NCI-H748 (cell line): ENCODE results near the gene FBP1.

Experiments
- DNase-seq: peaks from one replicate; lab custom pipeline; 2025; ENCODE audit not compliant: unreplicated experiment; lab: John Stamatoyannopoulos, UW

FBP1 gene

DNA sequence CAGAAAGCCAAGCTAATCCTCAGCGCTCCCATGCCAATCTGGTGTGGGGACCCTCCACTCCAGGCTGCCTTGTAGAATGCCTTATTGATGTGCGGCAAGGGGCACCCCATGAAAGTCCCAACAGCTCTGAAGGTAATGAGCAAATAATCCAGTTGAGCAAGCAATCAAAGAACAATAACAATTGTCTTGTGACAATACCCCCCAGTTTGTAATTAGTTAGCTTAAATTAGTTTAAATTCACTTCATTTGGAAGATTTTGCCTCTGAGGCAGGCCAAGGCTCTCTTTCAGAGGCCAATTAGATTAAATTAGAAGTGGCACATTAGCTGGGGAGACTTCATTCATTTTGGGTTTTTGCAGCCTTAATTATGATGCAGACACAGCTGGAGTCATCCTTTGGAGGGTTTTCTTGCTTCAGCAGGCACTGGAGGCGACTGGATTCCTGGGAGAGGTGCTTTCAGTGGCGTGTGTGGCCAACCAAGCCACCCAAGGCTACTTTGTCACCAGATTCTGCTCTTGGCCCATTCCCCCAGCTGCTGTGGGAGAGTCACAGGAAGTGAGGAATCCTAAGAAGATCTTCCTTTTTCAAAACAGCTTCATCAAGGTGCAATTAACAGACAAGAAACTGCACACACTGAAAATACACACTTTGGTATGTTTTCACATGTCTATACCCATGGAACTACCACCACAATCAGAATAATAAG is 17.9 kb upstream of the FBP1 start:
- no peak for DNase-seq

DNA sequence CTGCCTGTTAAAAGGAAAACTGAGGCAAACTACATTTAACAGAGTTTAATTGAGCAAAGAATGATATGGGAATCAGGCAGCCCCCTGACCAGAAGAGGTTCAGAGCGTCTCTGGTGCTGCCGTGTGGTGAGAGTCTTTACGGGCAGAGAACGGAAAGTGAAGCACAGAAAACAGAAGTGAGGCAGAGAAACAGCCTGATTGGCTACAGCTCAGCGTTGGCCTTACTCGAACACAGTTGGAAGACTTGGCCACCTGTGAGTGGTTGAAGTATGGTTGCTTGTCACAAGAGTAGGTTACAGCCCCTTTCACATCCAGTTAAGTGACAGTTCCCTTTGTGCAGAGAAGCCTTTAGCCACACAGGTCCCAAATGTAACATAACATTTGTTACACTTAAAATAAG is 16.9 kb upstream of the FBP1 start:
- DNase-seq = no peak

DNA sequence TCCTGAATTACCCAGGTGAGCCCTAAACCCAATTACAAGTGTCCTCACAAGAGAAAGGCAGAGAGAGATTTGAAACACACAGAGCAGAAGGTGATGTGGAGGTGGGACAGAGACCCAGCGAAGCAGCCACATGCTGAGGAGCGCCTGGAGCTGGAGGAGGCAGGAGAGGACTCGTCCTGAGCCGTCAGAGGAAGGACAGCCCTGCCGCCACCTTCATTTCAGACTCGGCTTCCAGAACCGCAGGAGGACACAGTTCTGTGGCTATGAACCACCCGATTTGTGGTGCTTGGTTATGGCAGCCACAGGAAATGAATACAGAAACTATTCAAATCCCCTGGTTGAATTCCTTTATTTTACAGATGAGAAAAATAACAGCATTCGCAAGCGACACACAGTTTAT is 16.4 kb upstream of the FBP1 start:
- DNase-seq = no peak

DNA sequence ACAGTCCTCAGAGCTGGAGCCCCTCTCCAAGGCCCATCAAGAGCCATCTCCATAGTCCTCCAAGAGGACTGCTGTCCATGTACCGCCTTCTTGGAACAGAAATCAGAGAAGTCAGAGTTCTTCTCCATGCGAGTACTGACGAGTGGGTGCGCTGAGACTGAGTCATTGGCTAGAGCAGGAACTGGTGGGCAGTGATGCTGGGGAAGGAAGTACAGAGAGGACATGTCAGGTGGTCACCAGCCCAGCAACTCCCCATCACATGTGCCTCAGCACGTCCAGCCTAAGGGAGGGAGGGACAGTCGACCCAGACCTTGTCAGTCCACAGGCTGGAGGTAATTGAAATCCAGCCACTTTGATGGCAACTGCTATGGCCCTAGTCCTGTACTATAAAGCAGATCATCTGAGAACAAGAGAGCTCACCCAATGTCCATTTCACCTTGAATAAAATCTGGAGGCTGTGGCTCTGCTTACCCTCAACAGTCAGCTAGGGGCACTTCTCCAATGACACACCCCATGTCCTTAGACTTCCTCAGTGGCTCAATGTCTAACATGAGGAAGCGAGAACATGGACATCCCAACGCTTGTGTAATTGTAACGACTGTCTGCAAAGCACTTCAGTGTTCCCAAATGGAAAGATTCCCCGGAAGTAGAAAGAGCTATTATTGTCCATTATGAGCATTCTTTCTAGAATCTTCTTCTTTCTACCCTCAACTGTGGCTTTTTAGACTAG is 15.0 kb upstream of the FBP1 start:
- no peak for DNase-seq

DNA sequence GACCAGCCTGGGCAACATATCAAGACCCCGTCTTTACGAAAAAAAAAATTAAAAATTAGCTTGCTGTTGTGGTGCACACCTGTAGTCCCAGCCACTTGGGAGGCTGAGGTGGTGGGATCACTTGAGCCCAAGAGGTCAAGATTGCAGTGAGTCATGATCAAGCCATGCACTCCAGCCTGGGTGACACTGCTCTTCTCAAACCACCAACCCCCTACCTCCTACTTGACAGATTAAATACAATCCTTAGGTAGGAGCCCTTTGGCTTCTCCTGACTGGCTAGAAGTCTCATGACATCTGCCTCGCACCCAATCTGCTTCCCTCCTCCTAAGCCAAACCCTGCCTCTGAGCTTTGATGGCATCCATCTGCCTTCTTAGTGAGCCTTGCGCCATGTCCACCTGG is 11.6 kb upstream of the FBP1 start:
- DNase-seq = no peak

DNA sequence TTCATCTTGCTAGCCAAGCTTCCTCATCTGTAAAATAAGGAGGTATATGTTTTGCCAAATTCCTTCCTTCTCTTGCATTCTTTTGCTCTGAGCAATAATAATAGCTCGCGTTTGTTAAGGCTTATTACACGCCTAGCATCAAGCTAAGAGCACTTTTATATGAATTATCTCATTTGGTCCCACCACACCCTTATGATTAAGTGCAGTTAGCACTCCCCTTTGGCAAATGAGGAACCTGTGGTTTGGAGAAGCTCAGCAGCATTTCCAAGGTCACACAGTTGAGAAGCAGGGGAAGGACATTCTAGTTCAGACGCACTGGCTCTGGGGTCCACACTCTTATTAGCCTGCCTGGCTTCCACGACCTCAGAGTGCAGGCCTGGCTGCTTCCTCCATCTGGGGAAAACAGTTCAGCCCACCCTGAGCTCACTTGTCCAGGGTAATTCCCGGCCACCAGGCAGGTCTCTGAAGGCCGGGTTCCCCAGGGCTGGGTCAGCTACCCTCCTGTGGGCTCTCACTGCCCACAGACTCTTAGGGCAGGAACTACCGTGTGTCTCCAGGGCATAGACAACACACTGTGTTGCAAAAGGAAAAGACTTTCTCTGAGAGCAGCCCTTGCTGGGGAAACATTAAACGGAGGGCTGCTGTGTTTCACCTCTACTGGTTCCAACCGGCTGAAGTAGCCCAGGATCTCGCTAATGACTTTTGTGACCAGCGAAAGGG is 9.9 kb upstream of the FBP1 start:
- no peak for DNase-seq

DNA sequence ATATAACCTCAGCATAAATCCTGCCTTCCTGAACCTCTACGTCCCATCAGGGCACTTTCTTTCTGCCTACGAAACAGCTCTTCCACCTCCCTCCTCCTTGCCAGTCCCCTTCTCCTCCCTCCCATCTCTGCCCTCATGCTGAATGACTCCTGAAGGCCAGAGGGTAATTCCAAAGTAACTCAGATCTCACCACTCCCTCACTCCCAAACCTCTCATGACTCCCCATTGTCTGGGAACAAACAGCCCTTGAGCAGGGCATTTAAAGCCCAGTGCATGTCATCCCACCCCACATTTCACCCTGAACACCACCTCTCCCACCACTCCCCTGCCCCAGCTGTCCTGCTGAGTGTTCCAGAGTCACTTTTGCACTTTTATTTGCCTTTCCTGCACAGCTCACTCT is 8.9 kb upstream of the FBP1 start:
- DNase-seq = no peak

DNA sequence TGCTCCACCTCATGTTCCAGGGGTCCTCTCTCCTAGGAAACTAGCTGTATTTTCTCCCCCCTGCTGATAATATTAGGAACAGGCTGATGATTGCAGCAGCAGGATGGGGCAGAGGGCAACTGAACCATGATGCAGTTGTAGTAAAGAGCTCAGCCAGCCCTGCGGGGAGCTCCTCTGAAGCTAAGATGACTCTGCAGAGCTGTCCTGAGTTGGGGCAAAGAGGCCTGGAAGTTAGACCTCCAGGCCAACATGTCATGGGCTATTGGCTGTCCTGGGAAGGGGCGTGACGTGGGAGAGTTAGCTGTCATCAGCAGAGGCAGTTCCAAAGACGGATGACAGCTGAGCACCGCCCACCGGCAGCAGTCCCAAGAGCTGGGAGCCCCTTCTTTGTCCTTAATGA is 6.6 kb upstream of the FBP1 start:
- no peak for DNase-seq

DNA sequence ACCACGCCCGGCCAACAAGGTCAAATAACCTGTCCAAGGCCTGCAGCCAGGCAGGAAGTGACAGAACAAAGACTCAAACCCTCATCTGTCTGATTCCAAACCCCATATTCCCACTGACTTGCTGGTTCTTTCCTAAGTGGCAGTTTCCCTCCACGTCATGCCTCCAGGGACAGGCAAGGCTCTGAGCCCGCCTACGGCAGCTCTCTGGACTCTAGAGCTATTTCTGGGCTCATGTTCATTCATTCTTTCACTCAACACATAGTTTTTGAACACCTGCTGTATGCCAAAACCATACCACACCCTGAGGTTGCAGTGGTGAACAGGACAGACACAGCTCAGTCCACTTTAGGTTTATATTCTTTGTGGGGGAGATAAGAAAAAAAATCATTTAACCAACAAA is 5.2 kb upstream of the FBP1 start:
- no peak for DNase-seq

DNA sequence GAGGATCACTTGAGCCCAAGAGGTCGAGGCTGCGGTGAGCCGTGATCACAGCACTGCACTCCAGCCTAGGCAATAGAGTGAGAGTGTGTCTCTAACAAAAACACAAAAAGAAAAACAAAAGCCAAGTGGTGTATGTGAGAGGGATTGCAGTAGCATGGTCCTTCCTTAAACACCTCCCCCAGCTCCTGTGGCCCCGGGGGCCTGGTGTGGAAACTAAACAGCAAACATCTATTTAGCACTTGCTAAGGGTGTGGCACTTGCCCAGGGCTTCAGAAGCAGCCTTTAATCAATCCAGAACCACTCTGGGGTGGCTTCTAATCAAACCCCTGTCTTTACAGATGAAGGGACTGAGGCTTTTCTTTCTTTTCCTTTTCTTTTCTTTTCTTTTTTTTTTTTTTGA is 4.4 kb upstream of the FBP1 start:
- DNase-seq = no peak

DNA sequence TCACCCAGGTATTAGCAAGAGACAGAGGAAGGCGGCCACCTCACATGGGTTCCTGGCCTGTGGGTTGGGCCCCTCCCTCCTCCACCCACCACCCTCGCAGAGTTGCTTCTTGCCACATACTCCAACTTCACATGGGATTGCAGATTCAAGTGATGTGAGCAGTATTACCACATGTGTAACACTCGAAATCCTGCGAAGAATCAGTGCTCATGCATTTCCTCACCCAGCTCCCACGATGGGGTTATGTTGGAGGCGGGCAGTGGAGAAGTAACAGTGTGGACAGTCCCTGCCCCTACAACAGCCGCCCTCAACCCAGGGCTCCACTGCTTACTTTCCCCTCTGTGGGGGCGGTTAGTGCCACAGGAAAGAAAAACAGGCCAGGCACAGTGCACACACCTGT is 3.9 kb upstream of the FBP1 start:
- no peak for DNase-seq

DNA sequence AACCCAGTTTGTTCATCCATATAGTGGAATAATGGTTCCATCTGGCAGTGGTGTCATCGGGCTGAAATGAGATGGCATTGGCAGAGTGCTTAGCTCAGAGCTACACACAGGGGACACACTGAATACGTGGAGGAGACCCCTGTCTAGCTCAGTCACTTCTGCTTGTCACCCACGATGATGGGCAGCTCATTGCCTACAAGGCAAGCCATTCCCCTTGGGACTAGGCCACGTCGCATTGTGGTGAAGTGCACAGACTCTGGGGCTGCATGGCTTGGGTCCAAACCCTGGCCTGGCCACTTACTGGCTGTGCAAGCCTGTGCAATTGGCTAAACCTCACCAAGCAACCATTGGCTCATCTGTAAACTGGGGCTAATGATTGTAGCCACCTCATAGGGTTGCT is 3.2 kb upstream of the FBP1 start:
- no peak for DNase-seq

DNA sequence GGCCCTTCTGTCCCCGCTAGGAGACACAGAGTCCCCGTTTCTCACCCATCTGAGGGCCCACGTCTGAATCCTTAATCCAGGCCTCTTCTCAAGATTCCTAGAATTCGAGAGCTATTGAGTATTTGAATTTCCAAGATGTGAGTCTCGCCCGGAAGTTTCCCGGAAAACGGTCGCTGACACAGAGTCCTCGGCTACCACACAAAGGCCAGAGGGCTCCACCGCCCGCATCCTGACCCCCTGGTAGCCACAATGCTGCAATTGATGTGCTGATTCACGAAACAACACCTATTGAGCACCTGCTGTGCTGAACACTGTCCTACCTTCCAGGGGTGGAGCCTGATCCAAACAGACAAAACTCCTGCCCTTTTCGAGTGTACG is 670 bp upstream of the FBP1 start:
- DNase-seq = no peak

DNA sequence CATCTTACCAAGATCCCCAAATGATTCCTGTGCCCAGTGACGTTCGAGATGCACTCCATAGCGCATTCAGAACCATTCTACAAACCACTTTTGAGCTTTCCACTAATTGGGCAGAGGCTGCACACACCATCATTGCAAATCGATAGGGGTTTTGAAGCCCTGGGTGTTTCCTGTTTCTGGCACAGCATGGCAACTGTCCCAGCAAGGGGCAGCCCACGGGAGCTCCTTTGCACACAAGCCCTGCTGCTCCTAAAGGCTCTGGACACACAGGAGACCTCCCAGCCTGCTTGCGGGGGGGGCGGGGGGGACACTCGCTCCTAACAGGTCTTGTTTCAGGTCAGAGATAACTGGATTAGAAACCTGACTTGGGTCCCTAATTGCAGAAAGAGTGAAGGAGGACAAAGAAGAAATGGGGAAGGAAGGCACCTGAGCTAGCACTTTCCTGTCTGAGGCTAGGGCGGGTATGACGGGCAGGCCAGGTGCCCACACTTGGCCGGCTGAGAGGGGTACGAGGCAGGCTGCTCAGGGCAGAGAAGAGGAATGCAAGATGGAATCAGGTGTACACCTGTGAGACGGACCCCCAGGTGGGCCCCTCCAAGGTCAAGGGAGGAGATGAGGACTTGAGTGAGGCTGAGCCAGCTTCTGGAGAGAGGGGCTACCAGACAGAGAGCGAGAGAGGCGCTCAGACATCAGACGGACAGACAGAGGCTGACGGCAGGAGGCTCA is 820 bp downstream of the FBP1 start:
- DNase-seq = no peak

DNA sequence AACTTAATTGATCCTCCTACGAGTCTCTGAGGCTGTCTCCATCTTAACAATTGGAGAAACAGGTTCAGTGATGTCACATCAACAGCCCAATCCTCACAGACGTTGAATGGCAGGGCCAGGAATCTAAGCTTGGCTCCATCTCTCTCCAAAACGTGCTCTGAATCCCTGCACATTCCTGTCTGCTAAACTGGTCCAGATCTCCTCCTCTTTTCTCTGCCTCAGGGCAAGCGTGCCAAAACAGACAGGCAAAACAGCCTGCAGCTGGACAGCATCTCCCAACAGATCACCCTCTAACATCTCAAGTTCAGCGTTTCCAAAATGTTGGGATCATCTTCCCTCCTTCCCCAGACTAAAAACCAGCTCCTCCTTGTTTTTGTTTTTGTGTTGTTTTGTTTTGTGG is 6.6 kb downstream of the FBP1 start:
- no peak for DNase-seq

DNA sequence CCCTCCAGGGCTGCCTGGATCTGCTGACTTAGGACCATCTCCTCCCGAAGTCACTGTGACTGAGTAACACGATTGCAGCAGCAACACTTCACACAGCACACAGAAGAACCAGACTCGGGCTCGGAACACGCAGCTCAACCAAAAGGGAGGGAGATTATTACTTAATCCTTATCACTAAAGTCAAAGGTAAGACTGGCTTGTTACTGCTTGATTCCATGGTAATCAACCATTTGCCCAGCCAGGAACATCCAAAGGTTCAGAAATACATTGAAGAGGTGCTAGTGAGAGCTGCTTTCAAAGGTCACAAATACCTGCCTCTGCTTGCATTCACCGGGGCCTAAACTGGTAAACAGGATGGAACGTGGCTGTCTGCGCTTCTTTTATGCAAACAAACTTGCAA is 7.7 kb downstream of the FBP1 start:
- no peak for DNase-seq

DNA sequence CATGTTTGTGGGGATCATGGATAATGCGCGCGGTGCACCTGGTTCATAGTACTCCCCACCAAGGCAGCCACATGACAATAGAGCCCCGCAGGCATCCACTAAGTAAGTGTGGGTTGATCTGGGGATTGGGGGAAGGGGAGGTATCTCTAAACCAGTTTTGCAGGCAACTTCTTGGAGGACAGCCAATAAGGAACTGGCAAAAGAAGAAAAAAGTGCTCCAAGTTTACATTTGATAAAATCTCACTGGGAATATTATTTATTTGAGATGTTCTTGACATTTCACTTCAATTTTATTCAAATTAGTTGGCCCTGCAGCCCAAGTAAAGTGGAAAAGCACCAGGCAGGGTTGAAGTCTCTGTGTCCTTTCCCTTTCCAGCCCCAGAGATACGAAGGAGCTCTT is 8.5 kb downstream of the FBP1 start:
- no peak for DNase-seq

DNA sequence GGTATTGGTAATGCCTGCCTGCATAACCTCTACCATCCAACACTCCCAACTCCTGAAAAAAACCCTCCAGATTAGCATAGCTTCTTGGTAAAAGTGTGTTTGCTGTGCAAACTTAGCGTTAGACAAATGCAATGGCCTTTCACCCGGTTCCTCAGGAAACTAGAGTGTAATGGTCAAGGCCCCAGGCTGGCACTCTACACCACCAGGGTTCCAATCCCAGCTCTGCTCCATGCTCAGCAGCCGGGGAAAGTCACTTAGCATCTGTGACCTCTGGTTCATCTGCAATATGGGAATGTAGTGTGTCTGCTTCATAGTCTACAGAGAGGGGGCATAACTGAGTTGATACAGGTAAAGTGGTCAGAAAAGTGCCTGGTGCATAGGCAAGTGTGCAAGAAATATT is 9.0 kb downstream of the FBP1 start:
- no peak for DNase-seq

DNA sequence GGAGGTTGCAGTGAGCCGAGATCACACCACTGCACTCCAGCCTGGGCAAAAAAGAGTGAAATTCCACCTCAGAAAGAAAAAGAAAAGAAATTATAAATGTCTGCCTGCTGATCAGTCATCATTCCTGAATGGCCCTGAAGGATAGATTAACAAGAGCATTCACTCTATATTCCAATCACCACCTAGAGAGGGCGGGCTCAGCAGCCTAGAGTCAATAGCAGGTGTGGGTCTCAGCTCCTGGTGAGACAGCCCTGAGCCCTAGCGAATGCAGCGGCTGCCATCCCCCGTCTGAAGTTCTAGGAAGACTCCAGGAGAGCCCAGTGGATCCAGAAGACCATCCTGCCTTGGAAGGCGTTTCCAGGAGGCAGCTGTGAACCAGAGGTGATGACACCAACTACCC is 12.0 kb downstream of the FBP1 start:
- DNase-seq = no peak

DNA sequence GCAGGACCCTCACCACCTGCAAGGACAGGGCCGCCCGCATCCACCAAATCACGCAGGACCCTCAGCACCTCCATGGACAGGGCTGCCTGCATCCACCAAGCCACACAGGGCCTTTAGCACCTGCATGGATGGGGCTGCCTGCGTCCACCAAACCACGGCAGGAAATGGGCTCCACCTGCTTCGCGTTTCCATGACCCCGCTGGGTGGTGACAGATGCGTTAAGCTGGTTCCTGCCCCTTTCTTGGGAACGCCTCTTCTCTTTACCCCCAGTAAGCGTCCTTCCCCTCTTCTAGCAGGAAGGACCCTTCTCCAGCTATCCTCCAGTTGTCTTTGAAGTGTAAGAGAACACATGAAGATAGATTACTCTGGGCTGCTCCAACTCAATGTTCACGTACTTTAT is 13.5 kb downstream of the FBP1 start:
- DNase-seq = no peak

DNA sequence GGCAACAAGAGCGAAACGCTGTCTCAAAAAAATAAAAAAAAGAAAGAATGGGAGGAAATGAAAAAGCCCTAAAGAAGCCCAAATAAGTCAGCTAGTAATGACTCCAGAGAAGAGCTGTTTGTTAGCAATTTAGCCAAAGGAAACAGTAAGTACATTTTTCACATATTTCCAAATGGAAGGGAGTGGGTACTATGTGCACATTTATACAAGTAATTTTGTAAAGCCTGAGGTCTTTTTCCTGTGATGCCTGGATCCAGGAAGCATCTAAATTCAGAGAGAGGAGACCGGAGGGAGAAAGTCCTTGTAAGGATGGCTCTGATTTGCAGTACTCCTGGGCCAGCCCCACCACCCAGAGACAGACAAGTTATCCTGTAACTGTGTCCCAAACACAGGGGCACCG is 14.7 kb downstream of the FBP1 start:
- no peak for DNase-seq

DNA sequence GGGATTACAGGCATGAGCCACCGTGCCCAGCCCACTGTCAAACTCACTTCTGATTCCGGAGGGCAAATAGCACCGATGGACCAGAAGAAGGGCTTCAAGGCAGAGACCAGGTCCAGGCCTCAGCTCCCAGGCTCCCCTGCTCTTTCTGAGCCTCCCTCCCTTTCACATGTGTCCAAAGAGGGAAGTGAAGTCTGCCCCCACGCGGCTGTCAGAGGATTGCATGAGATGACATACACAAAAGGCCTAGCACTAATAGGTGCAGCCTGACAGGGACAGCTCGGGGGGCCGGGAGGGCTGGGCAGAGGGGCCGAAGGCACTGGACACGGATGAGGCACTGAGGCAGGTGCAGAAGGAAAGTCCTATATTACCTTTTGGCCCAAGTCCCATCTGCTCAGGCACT is 16.1 kb downstream of the FBP1 start:
- peak; percentile 38 for DNase-seq
